H9 (cell line): ENCODE measurements around the gene MVD. TPM values are rescaled to one million over a fixed set of nuclear protein-coding genes. Genes with fewer than 3 reads are reported as not detected.

Experiments used
- DNase-seq: peaks from one replicate; pipeline ENCODE4 v3.0.0-alpha.2; 2017
- H2AFZ ChIP-seq: one replicate; pipeline ENCODE4 v1.6.1; 2013; ENCODE audit warnings: mild to moderate bottlenecking, low read length, control low read depth, moderate library complexity
- H2AK5ac ChIP-seq: 2 replicates; pipeline ENCODE4 v1.6.1; 2013; ENCODE audit warnings: low read length, control low read depth, mixed read lengths; ENCODE audit not compliant: insufficient read length
- H2BK120ac ChIP-seq: one replicate; pipeline ENCODE4 v1.6.1; 2013; ENCODE audit warnings: low read depth, mild to moderate bottlenecking, low read length, control low read depth, inconsistent platforms; ENCODE audit not compliant: poor library complexity, severe bottlenecking
- H2BK12ac ChIP-seq: 2 replicates; pipeline ENCODE4 v1.6.1; 2013; ENCODE audit warnings: low read length, control low read depth, mixed read lengths, low read depth; ENCODE audit not compliant: insufficient read length
- H2BK15ac ChIP-seq: 2 replicates; pipeline ENCODE4 v1.6.1; 2013; ENCODE audit warnings: low read depth, low read length, control low read depth
- H2BK20ac ChIP-seq: one replicate; pipeline ENCODE4 v1.6.1; 2013; ENCODE audit warnings: low read depth, mild to moderate bottlenecking, low read length, control low read depth, inconsistent platforms; ENCODE audit not compliant: poor library complexity, severe bottlenecking
- H2BK5ac ChIP-seq: 2 replicates; pipeline ENCODE4 v1.6.1; 2013; ENCODE audit warnings: low read length, control low read depth, mixed read lengths; ENCODE audit not compliant: insufficient read length
- H3K14ac ChIP-seq: 2 replicates; pipeline ENCODE4 v1.6.1; 2013; ENCODE audit warnings: low read length, control low read depth; ENCODE audit not compliant: insufficient read depth
- H3K18ac ChIP-seq: 2 replicates; pipeline ENCODE4 v1.6.1; 2013; ENCODE audit warnings: low read depth, mild to moderate bottlenecking, mixed read lengths, low read length, control low read depth; ENCODE audit not compliant: insufficient read length
- H3K23ac ChIP-seq: 2 replicates; pipeline ENCODE4 v1.6.1; 2013; ENCODE audit warnings: low read length, control low read depth, mixed read lengths, low read depth; ENCODE audit not compliant: insufficient read length
- H3K23me2 ChIP-seq: 2 replicates; pipeline ENCODE4 v1.6.1; 2013; ENCODE audit warnings: low read depth, mild to moderate bottlenecking, mixed read lengths, low read length, control low read depth; ENCODE audit not compliant: insufficient read length, poor library complexity, severe bottlenecking
- H3K27ac ChIP-seq: 2 replicates; pipeline ENCODE4 v1.5.1; 2013; ENCODE audit warnings: low read length, control low read depth, mixed read lengths, low read depth; ENCODE audit not compliant: insufficient read length
- H3K27me3 ChIP-seq: 2 replicates; pipeline ENCODE4 v1.6.1; 2013; ENCODE audit warnings: low read length, control low read depth, inconsistent platforms; ENCODE audit not compliant: insufficient read depth
- H3K4ac ChIP-seq: 2 replicates; pipeline ENCODE4 v1.6.1; 2013; ENCODE audit warnings: low read depth, mild to moderate bottlenecking, control low read depth, inconsistent platforms, low read length, moderate library complexity
- H3K4me1 ChIP-seq: 2 replicates; pipeline ENCODE4 v1.6.1; 2013; ENCODE audit warnings: low read length, control low read depth, inconsistent platforms; ENCODE audit not compliant: insufficient read depth
- H3K4me2 ChIP-seq: 2 replicates; pipeline ENCODE4 v1.6.1; 2013; ENCODE audit warnings: low read length, control low read depth, mixed read lengths; ENCODE audit not compliant: insufficient read length, insufficient read depth
- H3K56ac ChIP-seq: 2 replicates; pipeline ENCODE4 v1.6.1; 2013; ENCODE audit warnings: low read depth, mild to moderate bottlenecking, mixed read lengths, low read length, control low read depth; ENCODE audit not compliant: insufficient read length
- H3K79me1 ChIP-seq: 2 replicates; pipeline ENCODE4 v1.6.1; 2013; ENCODE audit warnings: low read depth, mild to moderate bottlenecking, moderate library complexity, low read length, control low read depth, inconsistent platforms; ENCODE audit not compliant: insufficient read depth, poor library complexity, severe bottlenecking
- H3K79me2 ChIP-seq: 2 replicates; pipeline ENCODE4 v1.6.1; 2013; ENCODE audit warnings: low read length, control low read depth, inconsistent platforms; ENCODE audit not compliant: insufficient read depth
- H3K9ac ChIP-seq: 2 replicates; pipeline ENCODE4 v1.6.1; 2013; ENCODE audit warnings: low read length, control low read depth, mixed read lengths; ENCODE audit not compliant: insufficient read length; ENCODE audit errors: extremely low read depth
- H3K9me3 ChIP-seq: one replicate; pipeline ENCODE4 v1.6.1; 2013; ENCODE audit warnings: low read depth, low read length, inconsistent platforms; ENCODE audit not compliant: control insufficient read depth
- H3T11ph ChIP-seq: one replicate; pipeline ENCODE4 v1.6.1; 2013; ENCODE audit warnings: mild to moderate bottlenecking, low read length, control low read depth, inconsistent platforms
- H4K20me1 ChIP-seq: one replicate; pipeline ENCODE4 v1.6.1; 2013; ENCODE audit not compliant: control insufficient read depth, insufficient read length, insufficient read depth
- H4K5ac ChIP-seq: 2 replicates; pipeline ENCODE4 v1.6.1; 2013; ENCODE audit warnings: low read depth, mild to moderate bottlenecking, mixed read lengths, low read length, control low read depth; ENCODE audit not compliant: insufficient read length
- H4K8ac ChIP-seq: replicated peaks from 2 replicates; pipeline ENCODE4 v1.6.1; 2013; ENCODE audit warnings: low read length, control low read depth, mixed read lengths, low read depth; ENCODE audit not compliant: insufficient read length
- H4K91ac ChIP-seq: 2 replicates; pipeline ENCODE4 v1.6.1; 2013; ENCODE audit warnings: low read depth, mild to moderate bottlenecking, moderate library complexity, mixed read lengths, low read length, control low read depth; ENCODE audit not compliant: insufficient read length
- H3K27ac Mint-ChIP-seq, 3 experiments: 2 replicates in 2 of 3; 3 replicates in 1 of 3; pipeline ENCODE4 v1.8.0; 2020 to 2021; ENCODE audit warnings: mixed read lengths in 3 of 3, mild to moderate bottlenecking in 1 of 3, moderate library complexity in 1 of 3
- H3K27me3 Mint-ChIP-seq: 2 replicates; pipeline ENCODE4 v1.8.0; 2021; ENCODE audit warnings: low read depth, mild to moderate bottlenecking, moderate library complexity, mixed read lengths
- H3K36me3 Mint-ChIP-seq, 3 experiments: 2 replicates in 2 of 3; 3 replicates in 1 of 3; pipeline ENCODE4 v1.8.0; 2020 to 2021; ENCODE audit warnings: low read depth in 3 of 3, mixed read lengths in 3 of 3; ENCODE audit not compliant: insufficient read depth in 1 of 3
- H3K4me1 Mint-ChIP-seq, 2 experiments: 2 replicates each; pipeline ENCODE4 v1.8.0; 2020; ENCODE audit warnings: mixed read lengths in 2 of 2
- H3K4me3 Mint-ChIP-seq, 2 experiments: 2 replicates in 1 of 2; 3 replicates in 1 of 2; pipeline ENCODE4 v1.8.0; 2020 to 2021; ENCODE audit warnings: mild to moderate bottlenecking in 2 of 2, mixed read lengths in 2 of 2, moderate library complexity in 1 of 2
- H3K9me3 Mint-ChIP-seq, 2 experiments: 2 replicates in 1 of 2; 3 replicates in 1 of 2; pipeline ENCODE4 v1.8.0; 2020; ENCODE audit warnings: mild to moderate bottlenecking in 2 of 2, mixed read lengths in 2 of 2, moderate library complexity in 1 of 2
- CTCF ChIP-seq: fragments of 200-600 bp; sonication (generic); conservative IDR thresholded peaks from 3 replicates; pipeline ENCODE4 v1.8.0; 2021; ENCODE audit warnings: antibody characterized with exemption, mild to moderate bottlenecking
- WGBS: extraction: QIAGEN DNeasy Blood & Tissue Kit; methylation state at CpG from one replicate; pipeline ENCODE4 v1.1.7; 2013; ENCODE audit warnings: missing lambda C conversion rate, low lambda C conversion rate, mixed read lengths; ENCODE audit not compliant: insufficient read length; ENCODE audit errors: extremely low coverage; 5-methylcytosine and 5-hydroxymethylcytosine counted together
- total RNA-seq: library from RNA; stranded (reverse); gene quantifications from 2 replicates; pipeline ENCODE4 v1.2.1, GENCODE V29; 2021

The MVD gene
- total RNA-seq, 1 experiment from 2014 or later = 53.2 TPM

GRCh38 chr16:88605186-88606147 is 57.4 kb downstream of the MVD start:
- no peak overlapping the region for H3K27ac ChIP-seq
- no peak overlapping the region for H2AFZ ChIP-seq
- H4K20me1 ChIP-seq = no peaks in the 10 kb centered on the region

More at GRCh38 chr16:88605186-88606147, 57.4 kb downstream of the MVD start:
- no peaks in the 10 kb centered on the region for H3K79me1 ChIP-seq
- H3K4me2 ChIP-seq = no peak overlapping the region
- no peak overlapping the region for H3K14ac ChIP-seq
- TF ChIP-seq CTCF = no peak
- no peak overlapping the region for H2BK15ac ChIP-seq
- H3K23ac ChIP-seq = no peak overlapping the region
- H4K8ac ChIP-seq = no peak overlapping the region
- no peak overlapping the region for H3K4ac ChIP-seq
- no peak overlapping the region for H4K91ac ChIP-seq
- H2BK20ac ChIP-seq = no peak overlapping the region
- H3K4me1 Mint-ChIP-seq = peaks cover 7 to 17% of the 10 kb centered on the region in 2 experiments
- no peak overlapping the region for H4K5ac ChIP-seq
- no peaks in the 10 kb centered on the region for H3K9me3 ChIP-seq
- no peak overlapping the region for H3K56ac ChIP-seq
- no peak overlapping the region for H3K4me3 Mint-ChIP-seq
- no peak overlapping the region for H2BK120ac ChIP-seq
- no peaks in the 10 kb centered on the region for H3K27me3 Mint-ChIP-seq
- WGBS = no CpG with 5 or more reads among the region's 20 CpGs
- no peak overlapping the region for H3K9ac ChIP-seq
- H3K18ac ChIP-seq = no peak overlapping the region
- peaks cover 0 to 4% of the 10 kb centered on the region in 2 experiments; a peak in 1 of 5 replicates for H3K9me3 Mint-ChIP-seq
- no peak overlapping the region for H2AK5ac ChIP-seq
- no peak for DNase-seq
- no peak overlapping the region for H2BK12ac ChIP-seq
- H3K36me3 Mint-ChIP-seq = peaks cover 24 to 75% (median 62%) of the 10 kb centered on the region in 3 experiments; a peak in 6 of 7 replicates
- H3K23me2 ChIP-seq = no peaks in the 10 kb centered on the region
- H3T11ph ChIP-seq = no peak overlapping the region
- no peaks in the 10 kb centered on the region for H3K4me1 ChIP-seq
- peak overlapping the region in 1 of 3 experiments; percentile 61; a peak in 2 of 7 replicates for H3K27ac Mint-ChIP-seq
- no peaks in the 10 kb centered on the region for H3K79me2 ChIP-seq
- no peaks in the 10 kb centered on the region for H3K27me3 ChIP-seq
- H2BK5ac ChIP-seq = no peak overlapping the region
